Activated CD8-positive, alpha-beta memory T cell treated with anti-CD3 and anti-CD28 coated beads for 1 hour (primary cell): ENCODE results near the gene PURB.
A peak's percentile ranks its signal among the peaks of the same experiment; 100 is the strongest.
"Not testable (repeated sequence)": the region's sequence is repeated elsewhere in the genome, so short reads cannot be mapped to it uniquely, and the experiment has no call there.

Source experiments
- DNase-seq, 2 donors: peaks; one replicate each; pipeline ENCODE4 v3.0.0-alpha.2; 2020; ENCODE audit warnings: low read depth in 1 of 2; ENCODE audit errors: extremely low read depth in 1 of 2

The PURB gene

GRCh38 chr7:44893710-44894234 is 8.4 kb upstream of the PURB start:
- DNase-seq: no peak

- DNase-seq: no peak
Measured at GRCh38 chr7:44891791-44892190, 6.5 kb upstream of the PURB start.

- peak in 1 of 2 donors; percentile 10 for DNase-seq
Measured at GRCh38 chr7:44891372-44891771, 6.0 kb upstream of the PURB start.

- no peak for DNase-seq
Measured at GRCh38 chr7:44889086-44889781, 3.9 kb upstream of the PURB start.

- DNase-seq: no peak
Measured at GRCh38 chr7:44887293-44887692, 2.0 kb upstream of the PURB start.

- DNase-seq: peak; percentile 20 to 33
Measured at GRCh38 chr7:44884621-44885393, 523 bp downstream of the PURB start.

GRCh38 chr7:44883961-44884620 is 1.2 kb downstream of the PURB start:
- no peak for DNase-seq

- no peak for DNase-seq
Measured at GRCh38 chr7:44882899-44883298, 2.4 kb downstream of the PURB start.

GRCh38 chr7:44881610-44882009 is 3.7 kb downstream of the PURB start:
- no peak for DNase-seq

- no peak for DNase-seq
Measured at GRCh38 chr7:44881066-44881600, 4.2 kb downstream of the PURB start.

- no peak for DNase-seq
Measured at GRCh38 chr7:44880317-44881018, 4.9 kb downstream of the PURB start.

- DNase-seq: no peak
Measured at GRCh38 chr7:44876393-44876792, 8.9 kb downstream of the PURB start.

GRCh38 chr7:44875241-44875640 is 10.1 kb downstream of the PURB start:
- DNase-seq: no peak

GRCh38 chr7:44872787-44873186 is 12.5 kb downstream of the PURB start:
- DNase-seq: no peak

GRCh38 chr7:44871918-44872317 is 13.4 kb downstream of the PURB start:
- not testable (repeated sequence) for DNase-seq

- DNase-seq: not testable (repeated sequence)
Measured at GRCh38 chr7:44870780-44871179, 14.6 kb downstream of the PURB start.

- DNase-seq: not testable (repeated sequence)
Measured at GRCh38 chr7:44870336-44870735, 15.0 kb downstream of the PURB start.

- no peak for DNase-seq
Measured at GRCh38 chr7:44867073-44867995, 18.0 kb downstream of the PURB start.

- not testable (repeated sequence) for DNase-seq
Measured at GRCh38 chr7:44861949-44862348, 23.4 kb downstream of the PURB start.

GRCh38 chr7:44858161-44858560 is 27.2 kb downstream of the PURB start:
- no peak for DNase-seq
